Cerebellar nuclear complex (tissue), 1 donor: ENCODE data around the gene JCAD.
"Not testable (repeated sequence)": the region's sequence is repeated elsewhere in the genome, so short reads cannot be mapped to it uniquely, and the experiment has no call there.

Experiments
- DNase-seq, 2 experiments: peaks; one replicate each; lab custom pipeline; 2025; lab: John Stamatoyannopoulos, UW

The JCAD gene

DNA sequence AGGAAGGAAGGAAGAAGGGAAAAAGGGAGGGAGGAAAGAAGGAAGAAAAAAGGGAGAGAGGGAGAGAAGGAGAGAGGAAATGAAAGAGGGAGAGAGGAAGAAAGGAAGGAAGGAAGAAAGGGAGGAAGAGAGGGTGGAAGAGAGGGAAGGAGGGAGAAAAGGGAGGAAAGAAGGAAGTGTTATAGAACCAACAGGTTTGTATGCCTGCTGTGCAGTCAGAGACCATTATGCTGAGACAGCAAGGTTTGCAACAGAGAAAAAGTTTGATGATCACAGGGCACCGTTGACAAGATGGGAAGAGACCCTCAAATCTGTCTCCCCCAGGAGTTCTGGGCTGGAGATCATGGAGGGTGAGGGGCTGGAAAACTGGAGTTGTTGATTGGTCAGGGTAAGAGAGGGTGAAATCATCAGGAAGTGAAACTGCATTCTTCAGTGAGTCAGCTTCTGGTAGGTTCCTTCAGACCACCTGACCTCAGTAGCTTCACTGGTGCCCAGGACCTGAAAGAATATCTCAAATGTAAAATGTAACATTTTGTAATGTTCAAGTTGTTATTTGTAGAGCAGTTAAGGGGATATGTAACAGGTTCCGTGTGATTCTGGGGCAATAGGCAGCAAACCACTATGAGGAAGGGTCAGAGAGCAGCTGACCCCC lies 76.3 kb downstream of the JCAD start:
- DNase-seq = no peak

DNA sequence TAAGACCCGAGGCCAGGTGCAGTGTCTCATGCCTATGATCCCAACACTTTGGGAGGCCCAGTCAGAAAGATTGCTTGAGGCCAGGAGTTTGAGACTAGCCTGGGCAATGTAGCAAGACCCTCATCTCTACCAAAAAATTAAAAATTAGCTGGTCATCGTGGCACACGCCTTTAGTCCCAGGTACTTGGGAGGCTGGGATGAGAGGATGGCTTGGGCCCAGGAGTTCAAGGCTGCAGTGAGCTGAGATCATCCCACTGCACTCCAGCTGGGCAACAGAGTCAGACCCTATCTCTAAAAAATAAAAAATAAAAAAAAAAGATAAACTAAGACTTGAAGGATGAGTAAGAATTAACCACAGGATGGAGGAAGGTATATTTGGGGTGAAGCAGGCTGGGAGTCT lies 77.9 kb downstream of the JCAD start:
- DNase-seq = no peak

DNA sequence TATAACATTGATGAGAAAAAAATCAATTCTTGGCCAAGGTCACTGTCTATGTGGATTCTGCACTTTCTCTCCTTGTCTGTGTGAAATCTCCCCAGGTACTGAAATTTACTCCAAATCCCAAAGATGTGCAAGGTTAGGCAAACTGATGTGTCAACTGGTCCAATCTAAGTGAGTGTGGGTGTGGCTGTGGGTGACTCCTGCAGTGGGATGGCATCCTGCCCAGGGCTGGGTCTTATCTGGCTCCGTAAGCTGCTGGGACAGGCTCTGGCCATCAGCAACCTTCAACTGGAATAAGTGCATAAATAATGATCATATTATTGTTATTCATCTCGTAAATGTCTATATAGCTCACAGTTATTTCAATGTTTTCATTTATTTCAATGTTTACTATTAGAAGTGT lies 79.3 kb downstream of the JCAD start:
- DNase-seq = no peak

DNA sequence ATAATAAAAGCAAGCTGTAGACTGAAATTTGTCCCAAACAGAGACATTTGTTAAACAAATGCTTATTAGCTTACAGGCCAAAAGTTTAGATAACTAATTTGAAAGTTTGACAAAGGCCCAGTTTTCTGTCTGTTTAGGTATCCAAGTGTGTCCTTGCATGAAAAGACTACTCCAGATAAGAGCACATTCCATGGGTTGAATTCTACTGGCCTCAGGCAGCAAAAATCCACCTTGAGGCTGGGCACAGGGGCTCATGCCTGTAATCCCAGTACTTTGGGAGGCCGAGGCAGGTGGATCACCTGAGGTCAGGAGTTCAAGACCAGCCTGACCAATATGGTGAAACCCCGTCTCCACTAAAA lies 80.0 kb downstream of the JCAD start:
- not testable (repeated sequence) for DNase-seq

DNA sequence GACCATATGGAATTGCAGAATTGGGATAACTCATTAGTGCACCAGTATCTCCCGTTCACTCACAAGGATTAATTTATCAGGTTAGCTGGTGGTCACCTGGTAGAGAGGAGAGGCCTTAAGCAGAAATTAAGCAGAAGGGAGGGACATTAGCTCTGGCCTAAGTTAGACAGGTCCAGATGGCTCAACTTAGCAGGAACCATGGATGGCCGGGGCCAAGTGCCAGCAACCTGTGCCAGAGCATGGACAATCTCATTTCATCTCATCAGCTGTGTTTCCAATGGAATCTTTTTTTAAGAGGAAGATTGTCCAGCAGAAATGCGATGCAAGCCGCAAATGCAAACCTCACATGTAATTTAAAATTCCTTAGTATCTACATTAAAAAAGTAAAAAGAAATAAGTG lies 82.2 kb downstream of the JCAD start:
- DNase-seq = peak in 1 of 2 experiments; percentile 14

DNA sequence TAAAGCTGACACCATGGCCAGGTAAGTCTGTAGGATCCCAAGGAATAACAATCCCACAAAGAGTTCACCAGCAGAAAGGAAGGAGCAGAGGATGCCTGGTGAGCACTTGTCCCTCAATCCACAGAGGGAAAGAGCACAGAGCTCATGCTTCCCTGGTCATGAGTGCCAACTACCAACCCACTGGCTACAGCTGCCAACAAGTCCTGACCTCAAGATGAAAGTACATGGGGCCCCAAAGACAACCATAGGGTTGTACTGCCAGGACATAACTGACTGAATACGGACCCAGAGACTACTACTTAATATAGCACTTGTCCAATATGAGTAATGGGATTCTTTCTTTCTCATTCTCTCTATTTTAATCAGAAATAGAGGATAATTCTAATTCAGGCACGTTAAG lies 83.3 kb downstream of the JCAD start:
- no peak for DNase-seq

DNA sequence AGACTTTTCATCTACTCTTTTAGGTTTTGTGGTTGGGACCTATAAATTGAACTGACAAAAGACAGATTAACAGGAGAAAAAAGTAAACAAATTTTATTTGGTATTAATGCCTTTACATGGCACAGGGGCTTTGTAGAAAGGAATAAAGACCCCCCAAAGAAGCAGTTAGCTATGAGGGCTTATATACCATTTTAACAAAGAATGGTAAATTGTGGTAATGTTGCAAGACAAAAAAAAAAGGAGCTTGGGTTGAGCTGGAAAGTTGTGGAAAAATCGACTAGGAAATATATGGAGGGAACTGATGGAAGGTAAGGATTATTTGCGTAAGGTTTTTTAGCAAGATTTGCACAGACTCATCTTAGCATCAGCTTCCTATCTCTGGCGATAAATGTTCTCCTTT lies 84.6 kb downstream of the JCAD start:
- DNase-seq = no peak

DNA sequence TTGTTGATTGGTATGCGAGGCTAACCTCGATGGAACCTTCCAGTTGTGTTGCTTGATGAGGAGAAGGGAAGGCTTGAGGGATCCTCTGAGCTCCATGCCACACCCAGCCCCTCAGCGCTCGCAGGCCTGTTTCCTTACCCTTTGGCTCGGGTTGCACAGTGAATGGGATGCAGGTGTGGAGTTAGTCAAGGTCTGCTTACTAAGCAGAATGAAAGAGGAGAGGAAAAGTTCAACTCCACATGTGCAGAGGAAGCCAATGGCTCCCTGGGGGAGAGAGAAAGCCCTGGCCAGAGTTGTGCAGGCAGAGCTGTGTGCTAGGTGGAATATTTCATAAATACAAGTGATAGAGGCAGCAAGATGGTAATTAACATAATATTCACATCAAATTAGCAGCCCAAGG lies 85.5 kb downstream of the JCAD start:
- DNase-seq = no peak

DNA sequence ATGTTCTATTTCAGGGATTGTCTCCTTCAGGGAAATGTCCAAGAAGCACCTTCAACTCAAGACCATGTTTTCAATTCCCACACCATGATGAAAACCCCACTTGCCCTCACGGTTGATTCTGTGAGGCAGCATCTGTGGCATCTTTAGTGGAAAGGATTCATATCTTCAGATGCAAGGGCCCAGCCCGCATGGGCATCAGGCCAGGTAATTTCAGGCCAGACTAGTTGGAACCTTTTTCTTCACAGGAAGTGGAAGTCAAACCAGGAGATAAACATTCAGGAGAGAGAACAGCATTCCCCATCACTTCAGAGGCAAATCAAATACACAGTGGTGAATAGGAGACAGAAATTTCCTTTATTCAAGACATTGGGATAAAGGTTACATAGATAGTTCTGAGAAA lies 88.8 kb downstream of the JCAD start:
- no peak for DNase-seq

DNA sequence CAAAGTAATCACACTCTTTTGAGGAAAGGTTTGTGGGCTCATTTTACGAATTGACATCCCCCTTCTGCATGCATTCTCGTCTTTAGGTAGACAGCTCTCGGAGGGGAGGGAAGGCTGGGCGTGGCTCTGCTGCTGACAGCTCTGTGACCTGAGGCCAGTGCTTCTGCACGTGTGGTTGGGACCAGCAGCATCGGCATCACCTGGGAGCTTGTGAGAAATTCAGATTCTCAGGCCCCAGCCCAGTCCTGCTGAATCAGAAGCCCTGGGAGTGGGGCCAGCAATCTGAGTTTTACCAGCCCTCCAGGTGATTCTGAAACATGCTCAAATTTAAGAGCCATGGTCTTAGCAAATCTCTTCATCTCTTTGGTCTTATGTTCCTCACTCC lies 89.4 kb downstream of the JCAD start:
- no peak for DNase-seq

DNA sequence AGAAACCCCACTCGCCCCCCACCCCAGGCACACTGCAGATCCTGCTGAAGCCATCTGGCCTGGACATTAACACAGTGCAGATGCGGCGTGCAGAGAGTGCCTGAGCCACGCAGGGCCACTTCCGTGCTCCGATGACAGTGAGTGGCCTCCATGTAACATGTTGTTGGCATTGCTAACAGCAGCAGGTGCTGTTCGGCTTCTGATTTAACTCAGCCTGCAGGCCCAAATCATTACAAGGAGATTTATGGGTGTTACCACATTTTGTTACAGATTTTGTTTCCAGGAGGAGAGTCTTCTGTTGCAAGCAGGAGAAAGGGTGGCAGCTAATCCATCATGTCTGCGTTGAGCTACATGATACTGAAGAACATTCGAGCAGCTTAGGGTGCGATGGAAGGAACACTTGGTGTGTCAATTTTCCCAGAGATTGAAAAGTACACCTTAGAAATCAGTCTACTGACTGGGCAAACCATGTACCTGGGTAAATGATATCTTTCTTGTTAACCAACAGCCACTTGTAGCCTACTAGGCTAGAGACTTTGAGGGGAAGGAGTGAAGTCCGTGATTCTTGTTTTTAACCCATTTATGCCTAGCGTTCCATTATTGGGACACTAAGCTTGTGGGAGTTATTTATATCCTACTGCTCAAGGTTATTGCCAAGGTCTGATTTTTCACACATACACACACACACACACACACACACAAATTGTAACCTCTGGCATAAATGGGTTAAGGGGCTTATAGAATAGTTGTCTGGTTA lies 90.0 kb downstream of the JCAD start:
- DNase-seq = no peak

DNA sequence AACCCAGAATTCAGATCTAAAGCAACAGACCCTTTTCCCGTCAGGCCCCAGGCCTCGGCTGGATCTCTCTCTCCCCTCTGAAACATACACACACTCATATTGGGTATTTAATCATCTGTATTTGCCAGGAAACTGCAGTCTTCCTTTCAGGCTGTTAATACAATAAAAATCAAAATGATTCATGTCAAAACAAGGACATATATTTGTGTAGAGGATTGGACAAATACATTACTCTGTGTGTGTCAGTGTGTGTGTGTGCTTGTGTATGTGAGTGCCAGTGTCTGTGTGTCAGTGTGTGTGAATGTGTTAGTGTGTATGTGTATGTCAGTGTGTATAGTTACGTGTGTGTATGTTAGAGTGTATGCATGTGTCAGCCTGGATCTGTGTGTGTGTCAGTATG lies 90.8 kb downstream of the JCAD start:
- no peak for DNase-seq

DNA sequence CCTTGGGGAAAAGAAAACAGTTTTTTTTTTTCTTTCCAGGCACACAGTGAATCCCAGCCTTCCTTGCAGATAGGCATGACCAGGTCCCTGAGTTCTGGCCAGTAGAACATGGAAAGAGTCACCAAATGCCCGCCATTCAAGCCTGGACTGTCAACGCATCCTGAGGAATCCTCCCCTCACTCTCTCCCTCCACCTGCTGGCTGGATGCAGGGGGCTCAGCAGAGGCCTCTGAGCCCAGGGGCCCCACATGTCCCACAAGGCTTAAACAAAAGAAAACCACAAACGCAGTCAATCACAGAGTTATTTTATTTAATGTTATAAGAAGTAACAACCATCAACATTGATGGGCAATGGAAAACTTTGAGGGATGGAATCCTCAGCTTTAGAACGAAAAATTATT lies 93.1 kb downstream of the JCAD start:
- DNase-seq = no peak
